ENCODE measurements around the gene SLC2A1.

The SLC2A1 gene

DNA sequence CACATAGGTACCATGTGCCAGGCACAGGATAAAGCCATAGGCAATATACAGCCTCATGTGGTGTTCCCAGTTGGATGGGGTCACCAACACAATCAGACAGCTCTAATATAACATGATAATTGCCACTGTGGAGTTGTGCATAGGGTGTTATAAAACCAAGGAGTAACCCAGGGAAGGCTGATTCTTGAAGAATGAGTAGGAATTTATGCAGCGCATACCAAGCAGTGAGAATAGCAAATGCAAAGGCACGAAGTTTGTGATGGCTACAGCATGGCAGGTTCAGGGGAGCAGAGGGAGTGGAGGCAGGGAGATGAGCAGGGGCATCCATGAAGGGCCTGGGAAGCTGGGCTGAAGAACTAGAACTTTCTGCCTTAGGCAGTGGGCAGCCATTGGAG is 20.4 kb upstream of the SLC2A1 start:
- Histone ChIP-seq H3K4me1 (ENCODE audit: control insufficient read depth, insufficient read depth, low read length, poor library complexity, severe bottlenecking) (peaks cover 24% of the 10 kb centered on the region), H3K9me3 (ENCODE audit: control insufficient read depth, low read length) (no peaks in the 10 kb centered on the region), H3K36me3 (ENCODE audit: control insufficient read depth, insufficient read depth, low read length) (no peaks in the 10 kb centered on the region), H3K27ac (ENCODE audit: low read depth, low read length, severe bottlenecking) (no peak overlapping the region), H3K4me3 (ENCODE audit: extremely low read depth, insufficient read depth, low read length, poor library complexity, severe bottlenecking) (no peak overlapping the region)
- WGBS, 2 experiments (ENCODE audit: insufficient coverage in 2 of 2) = 84 to 90% methylated on average over 2 of the region's 2 CpGs

DNA sequence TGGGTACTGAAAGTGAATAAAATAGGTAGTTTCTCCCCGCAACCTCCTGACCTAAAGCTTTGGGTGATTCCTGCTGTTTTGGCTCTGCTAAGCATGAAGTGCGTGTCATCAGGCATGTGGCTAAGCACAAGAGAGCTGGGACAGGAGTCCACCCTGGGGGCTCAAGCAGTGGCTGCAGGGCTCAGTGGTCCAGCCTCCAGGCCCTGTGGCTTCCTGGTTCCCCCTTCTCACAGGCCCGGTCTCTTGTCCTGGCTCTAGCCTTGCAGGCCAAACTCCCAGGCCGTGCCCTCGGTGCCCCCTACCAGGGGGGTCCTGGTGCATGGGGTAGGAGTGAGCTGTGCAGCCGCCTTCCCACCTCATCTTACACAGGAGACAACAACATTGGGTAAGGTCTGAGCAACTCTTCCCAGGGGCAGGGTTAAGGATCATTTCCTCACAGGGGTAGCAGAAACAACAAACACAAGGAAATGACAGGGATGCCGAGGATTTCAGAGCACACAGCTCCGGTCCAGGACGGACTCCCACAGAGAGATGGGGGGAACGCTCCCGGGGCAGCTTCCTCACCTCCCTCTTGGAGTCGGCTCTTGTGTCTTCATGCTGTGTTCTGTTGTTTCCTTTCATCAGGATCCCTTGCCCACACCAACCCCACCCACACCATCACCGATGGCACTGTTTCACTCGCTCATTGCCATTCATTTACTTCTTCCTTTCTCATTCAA is 19.8 kb upstream of the SLC2A1 start:
- H3K4me1 ChIP-seq (ENCODE audit: control insufficient read depth, insufficient read depth, low read length, poor library complexity, severe bottlenecking) = peaks cover 25% of the 10 kb centered on the region
- no peaks in the 10 kb centered on the region for H3K36me3 ChIP-seq (ENCODE audit: control insufficient read depth, insufficient read depth, low read length)
- H3K4me3 ChIP-seq (ENCODE audit: extremely low read depth, insufficient read depth, low read length, poor library complexity, severe bottlenecking) = no peak overlapping the region
- H3K9me3 ChIP-seq (ENCODE audit: control insufficient read depth, low read length) = no peaks in the 10 kb centered on the region
- WGBS, 2 experiments (ENCODE audit: insufficient coverage in 2 of 2) = 43 to 47% methylated on average over 10 of the region's 14 CpGs
- H3K27ac ChIP-seq (ENCODE audit: low read depth, low read length, severe bottlenecking) = no peak overlapping the region

GRCh38 chr1:42977653-42978052 is 19.0 kb upstream of the SLC2A1 start:
- Histone ChIP-seq H3K27ac (ENCODE audit: low read depth, low read length, severe bottlenecking) (no peak overlapping the region), H3K4me1 (ENCODE audit: control insufficient read depth, insufficient read depth, low read length, poor library complexity, severe bottlenecking) (peaks cover 29% of the 10 kb centered on the region), H3K4me3 (ENCODE audit: extremely low read depth, insufficient read depth, low read length, poor library complexity, severe bottlenecking) (no peak overlapping the region), H3K9me3 (ENCODE audit: control insufficient read depth, low read length) (no peaks in the 10 kb centered on the region), H3K36me3 (ENCODE audit: control insufficient read depth, insufficient read depth, low read length) (no peaks in the 10 kb centered on the region)
- 86% methylated on average over 1 of the region's 1 CpG; no CpG with 5 or more reads in 1 of the 2 experiments for WGBS, 2 experiments (ENCODE audit: insufficient coverage in 2 of 2)

GRCh38 chr1:42975561-42976225 is 17.0 kb upstream of the SLC2A1 start:
- H3K9me3 ChIP-seq (ENCODE audit: control insufficient read depth, low read length) = no peaks in the 10 kb centered on the region
- H3K4me1 ChIP-seq (ENCODE audit: control insufficient read depth, insufficient read depth, low read length, poor library complexity, severe bottlenecking) = peaks cover 21% of the 10 kb centered on the region
- no peak overlapping the region for H3K4me3 ChIP-seq (ENCODE audit: extremely low read depth, insufficient read depth, low read length, poor library complexity, severe bottlenecking)
- H3K36me3 ChIP-seq (ENCODE audit: control insufficient read depth, insufficient read depth, low read length) = no peaks in the 10 kb centered on the region
- H3K27ac ChIP-seq (ENCODE audit: low read depth, low read length, severe bottlenecking) = no peak overlapping the region
- 92 to 95% methylated on average over 2 to 3 of the region's 4 CpGs for WGBS, 2 experiments (ENCODE audit: insufficient coverage in 2 of 2)

DNA sequence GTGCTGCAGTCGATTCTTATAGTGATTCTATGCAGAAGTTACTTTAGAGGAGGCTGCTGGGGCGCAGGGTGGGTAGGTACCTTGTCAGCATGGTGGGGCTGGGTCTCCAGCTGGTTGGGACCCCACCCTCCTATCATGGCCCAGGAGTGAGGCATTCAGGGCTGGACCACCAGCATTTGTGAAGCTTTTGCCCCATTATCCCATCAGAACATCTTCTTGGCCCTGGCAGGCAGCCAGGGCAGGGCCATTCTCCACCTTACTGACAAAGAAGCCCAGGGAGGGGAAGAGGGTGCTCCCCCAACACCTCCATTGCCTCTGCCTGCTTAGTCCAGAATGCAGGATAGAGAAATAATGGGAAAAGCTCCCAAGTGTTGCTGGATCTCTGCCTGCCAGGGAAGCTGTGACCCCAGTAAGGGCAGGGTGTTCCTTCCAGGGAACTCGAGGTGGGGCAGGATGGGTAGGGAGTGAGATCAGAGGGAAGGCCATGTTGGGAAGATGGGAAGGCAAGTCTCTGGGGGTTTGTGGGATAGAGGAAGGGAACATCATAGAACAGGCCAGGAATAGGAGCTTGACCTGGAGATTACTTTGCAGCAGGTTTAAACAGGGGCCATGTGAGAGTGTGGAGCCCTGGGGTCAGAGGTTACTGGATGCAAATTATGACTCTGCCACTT is 16.2 kb upstream of the SLC2A1 start:
- Histone ChIP-seq H3K27ac (ENCODE audit: low read depth, low read length, severe bottlenecking) (no peak overlapping the region), H3K4me3 (ENCODE audit: extremely low read depth, insufficient read depth, low read length, poor library complexity, severe bottlenecking) (no peak overlapping the region), H3K36me3 (ENCODE audit: control insufficient read depth, insufficient read depth, low read length) (no peaks in the 10 kb centered on the region), H3K4me1 (ENCODE audit: control insufficient read depth, insufficient read depth, low read length, poor library complexity, severe bottlenecking) (peaks cover 16% of the 10 kb centered on the region), H3K9me3 (ENCODE audit: control insufficient read depth, low read length) (no peaks in the 10 kb centered on the region)
- WGBS, 2 experiments (ENCODE audit: insufficient coverage in 2 of 2) = 88 to 90% methylated on average over 1 to 2 of the region's 3 CpGs

DNA sequence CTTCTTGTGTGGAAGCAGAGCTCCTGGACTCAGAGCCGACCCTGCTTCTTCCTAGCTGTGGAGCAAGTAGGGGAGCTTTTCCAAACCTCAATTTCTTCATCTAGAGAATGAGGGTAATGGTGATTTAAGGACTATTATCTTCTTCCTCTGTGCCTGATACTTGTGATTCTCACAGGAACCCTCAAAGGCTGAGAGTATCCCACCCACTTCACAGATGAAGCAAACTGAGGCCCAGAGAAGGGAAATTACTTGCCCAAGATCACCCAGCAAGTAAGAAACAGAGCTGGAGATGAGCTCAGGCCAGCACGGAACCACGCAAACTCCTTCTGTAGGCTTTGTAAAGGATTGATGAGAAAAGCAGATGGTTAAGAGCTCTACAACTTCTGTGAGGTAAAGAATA is 15.1 kb upstream of the SLC2A1 start:
- peaks cover 15% of the 10 kb centered on the region for H3K4me1 ChIP-seq (ENCODE audit: control insufficient read depth, insufficient read depth, low read length, poor library complexity, severe bottlenecking)
- no peak overlapping the region for H3K4me3 ChIP-seq (ENCODE audit: extremely low read depth, insufficient read depth, low read length, poor library complexity, severe bottlenecking)
- H3K27ac ChIP-seq (ENCODE audit: low read depth, low read length, severe bottlenecking) = no peak overlapping the region
- H3K36me3 ChIP-seq (ENCODE audit: control insufficient read depth, insufficient read depth, low read length) = no peaks in the 10 kb centered on the region
- WGBS, 2 experiments (ENCODE audit: insufficient coverage in 2 of 2) = 93 to 100% methylated on average over 2 to 3 of the region's 3 CpGs
- no peaks in the 10 kb centered on the region for H3K9me3 ChIP-seq (ENCODE audit: control insufficient read depth, low read length)

DNA sequence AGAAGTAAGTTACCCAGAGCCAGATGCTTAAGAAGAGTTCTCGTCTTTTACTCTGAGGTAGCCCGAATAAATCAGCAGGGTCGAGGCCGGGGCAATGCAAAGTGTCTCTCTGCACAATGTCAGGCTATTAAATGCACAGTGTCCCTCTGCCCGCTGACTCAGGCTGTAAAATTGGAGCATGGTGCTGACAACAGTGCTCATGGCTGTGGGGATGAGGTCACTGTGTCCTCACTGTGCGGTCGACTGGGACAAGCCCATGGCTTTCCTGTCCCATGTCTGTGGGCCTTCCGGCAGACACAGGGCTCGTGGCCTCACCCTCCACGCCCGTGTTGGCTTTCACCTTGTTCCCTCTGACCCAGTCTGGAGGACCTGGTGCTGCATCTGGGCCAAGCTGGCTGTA is 14.6 kb upstream of the SLC2A1 start:
- peaks cover 10% of the 10 kb centered on the region for H3K4me1 ChIP-seq (ENCODE audit: control insufficient read depth, insufficient read depth, low read length, poor library complexity, severe bottlenecking)
- WGBS, 2 experiments (ENCODE audit: insufficient coverage in 2 of 2) = 93 to 96% methylated on average over 11 of the region's 11 CpGs
- H3K36me3 ChIP-seq (ENCODE audit: control insufficient read depth, insufficient read depth, low read length) = no peaks in the 10 kb centered on the region
- H3K9me3 ChIP-seq (ENCODE audit: control insufficient read depth, low read length) = no peaks in the 10 kb centered on the region
- H3K4me3 ChIP-seq (ENCODE audit: extremely low read depth, insufficient read depth, low read length, poor library complexity, severe bottlenecking) = no peak overlapping the region
- H3K27ac ChIP-seq (ENCODE audit: low read depth, low read length, severe bottlenecking) = no peak overlapping the region

DNA sequence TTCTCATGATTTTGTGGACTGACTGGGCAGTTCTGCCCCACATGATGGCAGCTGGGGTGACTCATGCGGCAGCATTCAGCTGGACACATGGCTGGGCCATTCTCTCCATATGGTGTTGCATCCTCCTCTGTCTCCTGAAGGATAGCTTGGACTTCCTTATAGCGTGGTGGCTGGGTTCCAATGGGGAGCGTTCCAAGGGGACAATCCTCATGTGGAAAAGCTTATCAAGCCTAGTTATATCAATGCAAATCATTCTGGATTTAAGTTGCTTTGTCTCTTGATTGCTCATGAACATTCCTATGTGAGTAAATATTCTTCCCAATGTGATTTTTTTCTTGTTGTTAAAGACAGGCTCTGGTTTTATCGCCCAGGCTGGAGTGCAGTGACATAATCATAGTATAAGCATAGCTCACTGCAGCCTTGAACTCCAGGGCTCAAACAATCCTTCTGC is 13.2 kb upstream of the SLC2A1 start:
- no peak overlapping the region for H3K4me3 ChIP-seq (ENCODE audit: extremely low read depth, insufficient read depth, low read length, poor library complexity, severe bottlenecking)
- no peaks in the 10 kb centered on the region for H3K9me3 ChIP-seq (ENCODE audit: control insufficient read depth, low read length)
- no peak overlapping the region for H3K27ac ChIP-seq (ENCODE audit: low read depth, low read length, severe bottlenecking)
- WGBS, 2 experiments (ENCODE audit: insufficient coverage in 2 of 2) = 100% methylated on average over 2 to 3 of the region's 4 CpGs
- no peaks in the 10 kb centered on the region for H3K36me3 ChIP-seq (ENCODE audit: control insufficient read depth, insufficient read depth, low read length)
- H3K4me1 ChIP-seq (ENCODE audit: control insufficient read depth, insufficient read depth, low read length, poor library complexity, severe bottlenecking) = peaks cover 11% of the 10 kb centered on the region

- H3K27ac ChIP-seq (ENCODE audit: low read depth, low read length, severe bottlenecking) = no peak overlapping the region
- H3K4me1 ChIP-seq (ENCODE audit: control insufficient read depth, insufficient read depth, low read length, poor library complexity, severe bottlenecking) = peaks cover 11% of the 10 kb centered on the region
- H3K4me3 ChIP-seq (ENCODE audit: extremely low read depth, insufficient read depth, low read length, poor library complexity, severe bottlenecking) = no peak overlapping the region
- no peaks in the 10 kb centered on the region for H3K9me3 ChIP-seq (ENCODE audit: control insufficient read depth, low read length)
- WGBS, 2 experiments (ENCODE audit: insufficient coverage in 2 of 2) = 86 to 96% methylated on average over 4 of the region's 4 CpGs
- H3K36me3 ChIP-seq (ENCODE audit: control insufficient read depth, insufficient read depth, low read length) = no peaks in the 10 kb centered on the region
Observed at GRCh38 chr1:42970143-42970542, 11.5 kb upstream of the SLC2A1 start.

- WGBS, 2 experiments (ENCODE audit: insufficient coverage in 2 of 2) = 80 to 100% methylated on average over 1 to 2 of the region's 3 CpGs
- Histone ChIP-seq H3K4me3 (ENCODE audit: extremely low read depth, insufficient read depth, low read length, poor library complexity, severe bottlenecking) (no peak overlapping the region), H3K9me3 (ENCODE audit: control insufficient read depth, low read length) (no peaks in the 10 kb centered on the region), H3K36me3 (ENCODE audit: control insufficient read depth, insufficient read depth, low read length) (no peaks in the 10 kb centered on the region), H3K27ac (ENCODE audit: low read depth, low read length, severe bottlenecking) (no peak overlapping the region), H3K4me1 (ENCODE audit: control insufficient read depth, insufficient read depth, low read length, poor library complexity, severe bottlenecking) (peaks cover 16% of the 10 kb centered on the region)
Observed at GRCh38 chr1:42968654-42969053, 10.0 kb upstream of the SLC2A1 start.
